Measurements from ENCODE around the gene FGF12.

Gene FGF12

DNA sequence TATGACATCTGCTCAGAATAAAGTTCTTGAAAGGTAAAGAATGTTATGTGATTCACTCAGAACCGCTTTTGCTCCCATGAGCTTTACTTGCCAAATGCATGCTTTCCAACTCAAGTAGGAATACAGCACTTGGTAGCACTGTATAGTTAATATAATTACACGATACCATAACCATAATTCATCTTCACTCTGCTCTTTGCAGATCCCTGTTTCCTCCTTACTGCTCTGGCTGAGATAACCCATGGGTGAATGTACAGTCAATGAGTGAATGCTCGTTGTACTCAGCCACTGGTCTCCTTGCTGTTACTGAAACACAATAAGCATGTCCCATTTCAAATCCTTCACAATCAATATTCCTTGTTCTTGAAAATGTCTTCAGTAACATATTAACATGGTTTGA lies 550.0 kb downstream of the FGF12 start:
- FAIRE-seq = peak; percentile 56
- TF ChIP-seq, protein P1, sequence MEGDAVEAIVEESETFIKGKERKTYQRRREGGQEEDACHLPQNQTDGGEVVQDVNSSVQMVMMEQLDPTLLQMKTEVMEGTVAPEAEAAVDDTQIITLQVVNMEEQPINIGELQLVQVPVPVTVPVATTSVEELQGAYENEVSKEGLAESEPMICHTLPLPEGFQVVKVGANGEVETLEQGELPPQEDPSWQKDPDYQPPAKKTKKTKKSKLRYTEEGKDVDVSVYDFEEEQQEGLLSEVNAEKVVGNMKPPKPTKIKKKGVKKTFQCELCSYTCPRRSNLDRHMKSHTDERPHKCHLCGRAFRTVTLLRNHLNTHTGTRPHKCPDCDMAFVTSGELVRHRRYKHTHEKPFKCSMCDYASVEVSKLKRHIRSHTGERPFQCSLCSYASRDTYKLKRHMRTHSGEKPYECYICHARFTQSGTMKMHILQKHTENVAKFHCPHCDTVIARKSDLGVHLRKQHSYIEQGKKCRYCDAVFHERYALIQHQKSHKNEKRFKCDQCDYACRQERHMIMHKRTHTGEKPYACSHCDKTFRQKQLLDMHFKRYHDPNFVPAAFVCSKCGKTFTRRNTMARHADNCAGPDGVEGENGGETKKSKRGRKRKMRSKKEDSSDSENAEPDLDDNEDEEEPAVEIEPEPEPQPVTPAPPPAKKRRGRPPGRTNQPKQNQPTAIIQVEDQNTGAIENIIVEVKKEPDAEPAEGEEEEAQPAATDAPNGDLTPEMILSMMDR (IDR thresholded peaks at IDR 0.05; ENCODE audit: insufficient read depth, missing control alignments) = no peak
- no peak for DNase-seq (ENCODE audit: insufficient read length, low spot score)

DNA sequence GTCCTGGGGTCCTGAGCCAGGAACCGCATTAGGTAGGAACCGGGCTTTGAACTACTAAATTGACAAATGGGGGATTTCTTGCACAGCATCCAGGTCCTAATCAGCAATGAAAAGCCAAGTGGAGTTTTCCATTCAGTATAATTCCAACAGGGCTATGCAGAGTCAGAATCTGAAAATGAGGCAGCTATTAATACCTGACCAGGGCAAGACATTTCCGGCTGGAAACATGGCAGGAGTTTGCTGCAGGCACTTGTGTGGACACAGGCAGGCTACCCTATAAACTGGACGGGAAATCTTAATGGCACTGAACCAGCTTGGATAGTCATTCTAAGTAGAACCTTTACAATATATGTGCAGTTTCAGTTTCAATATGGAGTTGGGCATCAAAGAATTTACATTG lies 553.1 kb downstream of the FGF12 start:
- TF ChIP-seq, protein P1 (IDR thresholded peaks at IDR 0.05; ENCODE audit: insufficient read depth, missing control alignments) = no peak
- DNase-seq (ENCODE audit: insufficient read length, low spot score) = no peak
- FAIRE-seq = no peak

DNA sequence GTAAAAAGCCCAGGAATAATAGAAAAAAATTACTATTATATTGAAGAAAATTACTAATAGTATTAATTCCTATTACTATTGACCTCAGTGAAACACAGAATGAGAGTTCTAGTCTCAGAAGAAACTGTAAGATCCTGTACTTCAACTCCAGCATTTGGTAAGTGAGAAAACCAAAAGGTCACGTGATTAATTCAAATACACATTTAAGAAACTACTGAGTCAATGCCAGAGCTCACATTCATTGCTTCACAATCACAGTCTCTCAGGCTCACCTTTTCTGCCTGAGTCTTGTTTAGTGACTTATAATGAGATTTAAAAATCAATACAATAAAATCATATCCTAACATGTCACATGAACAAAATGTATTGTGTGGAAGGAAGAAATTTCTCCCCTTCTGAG lies 556.1 kb downstream of the FGF12 start:
- DNase-seq (ENCODE audit: insufficient read length, low spot score) (no peak), FAIRE-seq (no peak)
- TF ChIP-seq, protein P1 (IDR thresholded peaks at IDR 0.05; ENCODE audit: insufficient read depth, missing control alignments) = no peak

DNA sequence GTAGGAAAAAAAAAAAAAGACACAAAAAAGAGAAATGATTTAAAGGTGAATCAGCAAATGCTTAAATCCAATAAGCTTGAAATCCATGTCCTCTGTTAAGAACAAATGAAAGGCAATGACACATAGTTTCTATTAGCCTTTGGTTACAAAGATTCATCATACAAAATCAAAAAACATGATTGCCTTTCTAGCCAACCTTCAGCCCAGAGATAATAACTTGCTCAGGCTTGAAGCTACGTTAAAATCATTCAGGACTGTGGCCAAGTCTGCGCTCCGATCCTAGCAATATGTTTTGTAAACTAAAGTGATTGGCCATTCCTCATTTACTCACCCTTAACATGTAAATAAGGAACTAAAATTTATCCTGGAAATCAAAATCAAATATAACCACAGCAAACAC lies 556.7 kb downstream of the FGF12 start:
- TF ChIP-seq, protein P1 (IDR thresholded peaks at IDR 0.05; ENCODE audit: insufficient read depth, missing control alignments) = no peak
- DNase-seq (ENCODE audit: insufficient read length, low spot score) (no peak), FAIRE-seq (no peak)

DNA sequence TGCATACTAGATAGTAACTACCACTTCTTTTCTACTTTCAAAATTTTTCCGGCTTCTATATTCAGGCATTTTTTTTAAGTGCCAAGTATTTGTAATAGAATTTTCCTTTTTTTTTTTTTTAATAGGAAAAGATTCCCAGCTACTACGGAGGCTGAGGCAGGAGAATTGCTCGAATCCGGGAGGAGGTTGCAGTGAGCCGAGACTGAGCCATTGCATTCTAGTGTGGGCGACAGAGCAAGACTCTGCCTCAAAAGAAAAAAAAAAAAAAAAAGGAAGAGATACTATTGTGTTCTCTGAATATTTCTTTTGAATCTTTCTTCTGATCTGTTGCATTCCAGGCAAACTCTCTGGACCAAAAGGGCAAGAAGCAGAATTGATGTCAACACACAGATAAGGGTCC lies 557.3 kb downstream of the FGF12 start:
- FAIRE-seq = no peak

DNA sequence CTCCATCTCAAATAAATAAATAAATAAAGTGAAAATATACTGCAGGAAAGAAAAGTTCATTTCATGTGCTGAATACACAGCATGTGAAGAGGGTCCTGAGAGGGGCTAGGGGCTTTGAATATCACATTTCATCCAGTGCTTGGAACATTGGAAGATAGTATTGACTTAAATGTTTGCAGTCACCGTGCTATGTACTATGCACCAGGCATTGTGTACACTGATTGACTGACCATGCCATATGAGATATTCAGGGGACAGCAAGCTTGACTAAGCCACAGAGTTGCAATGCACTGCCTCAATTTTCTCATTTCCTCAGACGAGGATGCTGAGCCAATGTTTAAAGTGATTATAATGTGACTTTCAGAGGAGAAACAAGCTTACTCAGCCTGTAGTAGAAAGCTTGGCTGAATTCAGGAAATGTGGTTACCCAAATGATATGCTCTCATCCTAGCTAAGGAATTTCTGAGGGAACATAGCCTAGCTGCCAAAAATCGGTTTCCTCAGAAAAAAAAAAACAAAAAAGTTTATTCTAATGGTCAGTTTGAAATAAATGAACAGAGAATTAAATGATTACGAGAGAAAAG lies 557.9 kb downstream of the FGF12 start:
- FAIRE-seq (no peak), DNase-seq (ENCODE audit: insufficient read length, low spot score) (no peak)
- TF ChIP-seq, protein P1 (IDR thresholded peaks at IDR 0.05; ENCODE audit: insufficient read depth, missing control alignments) = no peak

More for the DNA sequence above, 557.3 kb downstream of the FGF12 start:
- TF ChIP-seq, protein P1 (IDR thresholded peaks at IDR 0.05; ENCODE audit: insufficient read depth, missing control alignments) = no peak
- no peak for DNase-seq (ENCODE audit: insufficient read length, low spot score)

DNA sequence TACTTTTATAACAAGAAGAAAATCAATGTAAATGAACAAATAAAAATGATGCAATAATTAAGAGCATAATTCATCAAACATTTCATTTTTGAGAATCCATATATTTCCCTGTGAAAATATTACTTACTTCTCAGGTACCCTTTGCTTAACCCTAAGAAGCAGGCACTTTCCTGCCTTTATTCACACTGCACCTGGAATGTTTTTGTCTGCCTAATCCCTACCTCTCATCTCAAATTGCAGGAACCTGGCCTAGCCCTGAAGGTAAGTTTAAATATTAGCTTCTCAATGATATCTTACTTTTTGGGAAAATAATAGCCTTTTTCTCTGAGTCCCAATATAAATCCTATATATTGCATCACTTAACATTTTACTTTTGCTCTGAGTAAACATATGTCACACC lies 559.1 kb downstream of the FGF12 start:
- TF ChIP-seq, protein P1 (IDR thresholded peaks at IDR 0.05; ENCODE audit: insufficient read depth, missing control alignments) = no peak
- FAIRE-seq (no peak), DNase-seq (ENCODE audit: insufficient read length, low spot score) (no peak)
